ENCODE measurements around the gene WNT8A. TPM values are rescaled to one million over a fixed set of nuclear protein-coding genes. Genes with fewer than 3 reads are reported as not detected.
A peak's percentile ranks its signal among the peaks of the same experiment; 100 is the strongest.

WNT8A gene
- polyA plus RNA-seq, 1 donor: not detected

DNA sequence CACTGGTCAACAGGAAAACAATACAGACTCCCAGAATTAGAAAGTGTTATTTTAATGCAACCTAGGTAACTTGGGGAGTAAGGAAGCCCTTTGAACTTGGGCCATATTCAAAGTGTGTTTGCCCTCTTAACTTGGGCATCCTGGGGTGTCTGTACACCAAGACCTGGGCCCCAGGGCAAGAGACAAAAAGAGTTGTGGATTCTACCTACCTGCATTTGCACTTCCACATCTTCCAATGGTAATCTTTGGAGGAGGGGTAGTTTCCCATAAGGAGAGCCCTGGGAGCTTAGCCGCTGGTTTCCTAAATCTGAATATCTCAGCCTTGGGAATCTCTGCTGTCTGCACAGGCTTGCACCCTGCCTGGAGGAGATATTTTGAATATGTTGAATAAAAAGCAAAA lies 8.5 kb downstream of the WNT8A start:
- Histone ChIP-seq H3K27ac (ENCODE audit: low read length) (no peak overlapping the region), H3K4me1 (ENCODE audit: control insufficient read depth, insufficient read depth, low read length) (peaks cover 3% of the 10 kb centered on the region), H3K4me3 (ENCODE audit: low read length) (no peak overlapping the region), H3K9me3 (ENCODE audit: control insufficient read depth, low read depth, low read length) (no peaks in the 10 kb centered on the region), H3K36me3 (ENCODE audit: control insufficient read depth, insufficient read depth, low read length) (no peaks in the 10 kb centered on the region), H3K27me3 (ENCODE audit: control insufficient read depth, insufficient read depth, low read length) (no peaks in the 10 kb centered on the region)
- DNase-seq: no peak
- WGBS (ENCODE audit: insufficient coverage, low lambda C conversion rate): no CpG with 5 or more reads among the region's 1 CpG

DNA sequence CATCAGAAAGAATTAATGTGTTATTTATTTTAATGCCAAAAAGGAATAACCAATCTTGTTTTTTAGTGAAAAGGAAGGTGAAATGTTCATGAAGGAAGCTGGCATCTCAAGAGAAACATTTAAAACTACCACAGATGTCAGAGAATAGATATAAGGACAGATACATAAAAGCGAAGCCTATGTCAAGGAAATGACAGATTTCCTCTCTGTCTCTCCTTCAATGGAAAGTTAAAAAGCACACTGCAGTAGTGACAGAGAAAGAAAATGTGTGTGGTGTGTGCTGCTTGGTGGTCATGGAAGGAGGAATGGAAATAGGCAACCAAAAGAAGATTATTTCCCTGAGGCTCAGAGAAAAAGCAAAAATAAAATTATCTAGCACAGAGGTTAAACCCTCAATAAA lies 9.2 kb downstream of the WNT8A start:
- no peaks in the 10 kb centered on the region for H3K36me3 ChIP-seq (ENCODE audit: control insufficient read depth, insufficient read depth, low read length)
- DNase-seq: no peak
- H3K27ac ChIP-seq (ENCODE audit: low read length): no peak overlapping the region
- no peaks in the 10 kb centered on the region for H3K9me3 ChIP-seq (ENCODE audit: control insufficient read depth, low read depth, low read length)
- no peaks in the 10 kb centered on the region for H3K27me3 ChIP-seq (ENCODE audit: control insufficient read depth, insufficient read depth, low read length)
- WGBS (ENCODE audit: insufficient coverage, low lambda C conversion rate): 75% methylated on average over 1 of the region's 1 CpG
- H3K4me3 ChIP-seq (ENCODE audit: low read length): no peak overlapping the region
- H3K4me1 ChIP-seq (ENCODE audit: control insufficient read depth, insufficient read depth, low read length): peaks cover 3% of the 10 kb centered on the region

DNA sequence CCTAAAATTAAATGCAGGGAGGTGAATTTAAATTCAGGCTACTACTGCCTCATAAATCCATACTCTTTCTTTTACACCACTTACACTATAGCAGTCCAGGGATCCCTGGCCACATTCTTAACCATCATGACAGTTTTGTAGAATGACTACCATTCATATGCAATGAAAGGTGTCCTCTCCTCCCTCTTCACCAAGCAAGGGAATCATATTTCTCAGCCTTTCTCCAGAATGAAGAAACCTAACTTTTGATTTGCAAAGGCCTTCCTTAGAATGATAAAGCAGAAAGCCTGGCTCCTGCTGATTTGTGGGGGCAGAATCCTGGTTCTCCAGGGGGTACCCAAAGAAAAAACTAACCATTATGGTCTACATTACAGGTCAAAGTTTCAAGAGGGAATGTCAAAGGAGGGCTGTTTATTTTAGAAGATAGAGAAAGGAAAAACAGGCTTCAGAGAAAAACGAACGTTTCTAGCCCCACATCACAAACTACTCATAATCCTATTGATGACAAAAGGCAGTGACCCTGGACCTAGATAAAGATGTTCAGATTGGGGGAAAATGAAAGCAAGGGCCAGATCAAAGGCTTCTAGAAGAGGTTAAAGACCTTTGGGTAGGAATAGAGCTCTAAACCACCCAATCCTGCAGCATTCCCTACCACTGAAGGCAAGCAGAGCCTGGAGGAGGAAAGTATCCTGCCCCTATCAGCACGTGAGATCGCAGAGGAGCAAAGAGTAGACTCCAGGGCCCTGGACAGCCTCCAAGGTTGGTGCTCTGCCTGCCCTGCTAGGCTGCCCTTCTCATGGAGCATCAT lies 11.5 kb downstream of the WNT8A start:
- no peaks in the 10 kb centered on the region for H3K27me3 ChIP-seq (ENCODE audit: control insufficient read depth, insufficient read depth, low read length)
- H3K27ac ChIP-seq (ENCODE audit: low read length): no peak overlapping the region
- no peaks in the 10 kb centered on the region for H3K9me3 ChIP-seq (ENCODE audit: control insufficient read depth, low read depth, low read length)
- H3K36me3 ChIP-seq (ENCODE audit: control insufficient read depth, insufficient read depth, low read length): no peaks in the 10 kb centered on the region
- H3K4me1 ChIP-seq (ENCODE audit: control insufficient read depth, insufficient read depth, low read length): peaks cover 3% of the 10 kb centered on the region
- H3K4me3 ChIP-seq (ENCODE audit: low read length): no peak overlapping the region
- no CpG with 5 or more reads among the region's 4 CpGs for WGBS (ENCODE audit: insufficient coverage, low lambda C conversion rate)
- DNase-seq: no peak

DNA sequence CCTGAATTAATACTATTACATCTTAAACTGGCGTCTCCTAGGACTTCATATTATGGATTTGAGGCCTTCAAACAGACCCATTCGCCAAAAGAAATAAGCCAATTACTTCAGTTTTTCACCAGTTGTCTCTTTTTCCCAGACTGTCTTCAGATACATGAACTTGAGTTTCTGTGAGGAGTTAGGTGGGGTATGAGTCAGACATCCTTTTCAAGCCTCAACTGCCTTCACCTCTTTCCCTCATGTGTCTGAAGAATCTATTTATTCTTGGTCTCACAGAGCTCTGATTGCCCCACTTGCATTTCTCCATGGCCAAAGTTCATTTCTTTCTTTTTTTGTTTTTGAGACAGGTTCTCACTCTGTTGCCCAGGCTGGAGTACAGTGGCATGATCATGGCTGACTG lies 12.5 kb downstream of the WNT8A start:
- Histone ChIP-seq H3K27ac (ENCODE audit: low read length) (no peak overlapping the region), H3K36me3 (ENCODE audit: control insufficient read depth, insufficient read depth, low read length) (no peaks in the 10 kb centered on the region), H3K9me3 (ENCODE audit: control insufficient read depth, low read depth, low read length) (no peaks in the 10 kb centered on the region), H3K4me1 (ENCODE audit: control insufficient read depth, insufficient read depth, low read length) (peaks cover 3% of the 10 kb centered on the region), H3K27me3 (ENCODE audit: control insufficient read depth, insufficient read depth, low read length) (no peaks in the 10 kb centered on the region), H3K4me3 (ENCODE audit: low read length) (no peak overlapping the region)
- no CpG with 5 or more reads among the region's 2 CpGs for WGBS (ENCODE audit: insufficient coverage, low lambda C conversion rate)
- no peak for DNase-seq

DNA sequence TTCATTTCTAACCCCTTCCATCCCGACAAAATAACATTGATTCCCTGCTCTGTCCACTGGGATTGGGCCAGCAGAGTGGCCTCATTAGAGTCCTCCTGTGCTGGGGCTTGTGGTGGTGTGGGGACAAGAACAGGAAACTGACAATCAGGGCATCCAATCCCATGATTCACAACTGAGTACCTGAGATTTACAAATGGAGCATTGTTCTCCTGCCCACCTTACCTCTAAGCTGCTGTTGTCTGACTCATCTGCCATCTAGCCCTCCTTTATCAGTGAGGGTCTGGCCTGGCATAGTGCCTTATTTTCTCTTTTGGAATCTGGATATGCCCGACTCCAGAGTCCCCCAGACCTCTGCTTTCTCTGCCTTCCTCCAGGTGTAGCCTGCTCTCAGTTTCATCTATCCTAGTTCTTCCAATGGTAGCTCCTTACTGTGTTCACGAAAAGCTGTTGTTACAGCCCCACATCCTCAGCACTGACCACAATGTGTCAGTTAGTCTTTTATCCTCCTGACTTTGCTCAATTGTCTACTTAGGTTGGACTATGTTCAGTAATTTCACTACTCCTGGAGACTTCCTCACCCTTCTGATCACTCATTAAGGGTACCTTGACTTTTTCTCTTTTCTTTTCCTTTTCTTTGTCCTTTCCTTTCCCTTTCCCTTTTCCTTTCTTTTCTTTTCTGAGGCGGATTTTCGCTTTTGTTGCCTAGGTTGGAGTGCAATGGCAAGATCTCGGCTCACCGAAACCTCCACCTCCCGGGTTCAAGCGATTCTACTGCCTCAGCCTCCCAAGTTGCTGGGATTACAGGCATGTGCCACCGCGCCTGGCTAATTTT lies 13.4 kb downstream of the WNT8A start:
- H3K27me3 ChIP-seq (ENCODE audit: control insufficient read depth, insufficient read depth, low read length): no peaks in the 10 kb centered on the region
- H3K4me1 ChIP-seq (ENCODE audit: control insufficient read depth, insufficient read depth, low read length): peaks cover 3% of the 10 kb centered on the region
- no peaks in the 10 kb centered on the region for H3K36me3 ChIP-seq (ENCODE audit: control insufficient read depth, insufficient read depth, low read length)
- no peaks in the 10 kb centered on the region for H3K9me3 ChIP-seq (ENCODE audit: control insufficient read depth, low read depth, low read length)
- H3K27ac ChIP-seq (ENCODE audit: low read length): no peak overlapping the region
- no peak for DNase-seq
- H3K4me3 ChIP-seq (ENCODE audit: low read length): no peak overlapping the region
- 95% methylated on average over 5 of the region's 11 CpGs for WGBS (ENCODE audit: insufficient coverage, low lambda C conversion rate)

DNA sequence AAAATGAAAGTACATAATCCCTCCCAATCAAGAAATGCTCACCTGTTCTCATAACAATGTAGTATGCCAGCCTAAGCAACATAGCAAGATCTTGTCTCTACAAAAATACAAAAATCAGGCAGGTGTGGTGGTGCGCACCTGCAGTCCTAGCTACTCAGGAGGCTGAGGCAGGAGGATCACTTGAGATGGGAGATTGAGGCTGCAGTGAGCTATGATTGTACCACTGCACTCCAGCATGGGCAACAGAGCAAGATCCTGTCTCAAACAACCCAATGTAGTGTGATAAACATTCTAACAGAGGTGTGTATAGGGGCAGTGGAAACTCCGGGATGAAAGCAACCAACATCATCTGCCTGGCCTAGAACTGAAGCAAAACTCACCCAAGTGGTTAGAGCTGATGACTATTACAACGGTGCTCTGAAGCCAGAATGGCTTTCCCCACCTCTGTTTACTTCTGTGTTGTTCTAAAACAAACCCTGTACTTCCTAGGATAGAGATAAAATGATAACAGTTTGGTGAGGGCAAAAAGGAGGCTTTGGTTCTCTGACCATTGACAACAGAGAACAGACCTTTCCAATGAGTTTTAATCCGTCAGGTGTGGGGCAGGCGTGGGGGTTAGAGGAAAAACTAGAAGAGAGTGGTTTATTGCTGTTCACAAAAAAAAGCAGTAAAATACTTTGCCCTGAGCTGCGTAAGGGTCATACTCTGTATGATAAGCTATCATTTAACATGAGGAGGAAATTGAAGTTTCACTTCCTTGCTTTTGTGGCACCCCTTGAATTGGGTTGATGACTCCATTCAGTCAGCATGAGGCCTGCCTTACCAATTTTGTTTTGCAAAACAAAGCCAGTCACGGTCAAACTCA lies 18.9 kb downstream of the WNT8A start:
- 17% methylated on average over 1 of the region's 7 CpGs for WGBS (ENCODE audit: insufficient coverage, low lambda C conversion rate)
- peak in 1 of 2 donors; percentile 62 for DNase-seq
- H3K27ac ChIP-seq (ENCODE audit: low read length): no peak overlapping the region
- no peak overlapping the region for H3K4me3 ChIP-seq (ENCODE audit: low read length)
- peaks cover 4% of the 10 kb centered on the region for H3K4me1 ChIP-seq (ENCODE audit: control insufficient read depth, insufficient read depth, low read length)
- no peaks in the 10 kb centered on the region for H3K27me3 ChIP-seq (ENCODE audit: control insufficient read depth, insufficient read depth, low read length)
- H3K9me3 ChIP-seq (ENCODE audit: control insufficient read depth, low read depth, low read length): no peaks in the 10 kb centered on the region
- no peaks in the 10 kb centered on the region for H3K36me3 ChIP-seq (ENCODE audit: control insufficient read depth, insufficient read depth, low read length)

DNA sequence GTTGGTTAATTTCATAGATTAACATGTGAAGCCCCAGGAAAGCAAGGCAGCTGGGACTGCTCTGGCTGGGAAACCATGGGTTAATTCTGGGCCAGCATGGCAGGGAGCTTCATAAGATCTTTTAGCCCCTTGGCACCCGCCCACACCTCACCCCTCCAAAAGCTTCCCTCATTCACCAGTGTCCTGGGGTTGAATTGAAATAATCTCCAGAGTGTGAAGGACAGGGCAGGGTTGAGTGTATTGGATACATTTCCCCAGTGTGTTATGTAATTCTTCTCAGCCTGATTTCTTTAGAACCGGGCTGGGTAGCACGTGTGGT lies 19.4 kb downstream of the WNT8A start:
- peak in 1 of 2 donors; percentile 21 for DNase-seq
- Histone ChIP-seq H3K27me3 (ENCODE audit: control insufficient read depth, insufficient read depth, low read length) (no peaks in the 10 kb centered on the region), H3K9me3 (ENCODE audit: control insufficient read depth, low read depth, low read length) (no peaks in the 10 kb centered on the region), H3K4me3 (ENCODE audit: low read length) (no peak overlapping the region), H3K4me1 (ENCODE audit: control insufficient read depth, insufficient read depth, low read length) (peaks cover 4% of the 10 kb centered on the region), H3K36me3 (ENCODE audit: control insufficient read depth, insufficient read depth, low read length) (no peaks in the 10 kb centered on the region), H3K27ac (ENCODE audit: low read length) (no peak overlapping the region)
- WGBS (ENCODE audit: insufficient coverage, low lambda C conversion rate): 8% methylated on average over 2 of the region's 3 CpGs

DNA sequence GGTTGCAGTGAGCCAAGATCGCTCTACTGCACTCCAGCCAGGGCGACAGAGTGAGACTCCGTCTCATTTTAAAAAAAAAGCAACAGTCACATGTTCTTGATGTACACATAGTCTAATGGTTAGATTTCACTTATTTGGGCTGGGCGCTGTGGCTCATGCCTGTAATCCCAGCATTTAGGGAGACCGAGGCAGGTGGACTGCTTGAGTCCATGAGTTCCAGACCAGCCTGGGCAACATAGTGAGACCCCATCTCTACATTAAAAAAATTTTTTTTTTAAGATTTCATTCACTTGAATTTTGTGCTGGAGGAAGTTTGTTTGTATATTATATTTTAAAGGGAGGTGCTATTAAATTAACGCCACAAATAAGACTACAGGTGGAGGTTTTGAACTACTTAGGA lies 21.9 kb downstream of the WNT8A start:
- H3K9me3 ChIP-seq (ENCODE audit: control insufficient read depth, low read depth, low read length): no peaks in the 10 kb centered on the region
- no peaks in the 10 kb centered on the region for H3K27me3 ChIP-seq (ENCODE audit: control insufficient read depth, insufficient read depth, low read length)
- H3K36me3 ChIP-seq (ENCODE audit: control insufficient read depth, insufficient read depth, low read length): no peaks in the 10 kb centered on the region
- DNase-seq: no peak
- H3K27ac ChIP-seq (ENCODE audit: low read length): no peak overlapping the region
- no CpG with 5 or more reads among the region's 6 CpGs for WGBS (ENCODE audit: insufficient coverage, low lambda C conversion rate)
- H3K4me1 ChIP-seq (ENCODE audit: control insufficient read depth, insufficient read depth, low read length): peaks cover 4% of the 10 kb centered on the region
- no peak overlapping the region for H3K4me3 ChIP-seq (ENCODE audit: low read length)

DNA sequence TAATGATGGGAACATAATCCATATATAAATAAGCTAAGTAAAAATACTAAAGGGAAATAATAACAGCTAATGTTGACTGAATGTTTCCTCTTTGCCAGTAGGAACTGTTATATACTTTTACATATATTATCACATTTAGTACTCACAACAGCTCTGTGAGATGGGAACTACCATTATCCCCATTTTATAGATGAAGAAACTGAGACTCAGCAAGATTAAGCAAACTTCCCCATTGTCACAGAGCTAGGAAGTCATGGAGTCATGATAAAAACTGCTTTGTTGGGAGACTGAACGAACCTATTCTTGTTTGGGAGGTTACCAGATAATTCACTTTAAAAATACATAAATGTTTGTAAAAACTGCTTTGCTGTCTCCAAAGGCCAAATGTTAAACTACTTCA lies 23.4 kb downstream of the WNT8A start:
- H3K4me3 ChIP-seq (ENCODE audit: low read length): no peak overlapping the region
- no peaks in the 10 kb centered on the region for H3K36me3 ChIP-seq (ENCODE audit: control insufficient read depth, insufficient read depth, low read length)
- no CpG with 5 or more reads among the region's 1 CpG for WGBS (ENCODE audit: insufficient coverage, low lambda C conversion rate)
- DNase-seq: no peak
- no peaks in the 10 kb centered on the region for H3K27me3 ChIP-seq (ENCODE audit: control insufficient read depth, insufficient read depth, low read length)
- H3K27ac ChIP-seq (ENCODE audit: low read length): no peak overlapping the region
- H3K9me3 ChIP-seq (ENCODE audit: control insufficient read depth, low read depth, low read length): no peaks in the 10 kb centered on the region
- H3K4me1 ChIP-seq (ENCODE audit: control insufficient read depth, insufficient read depth, low read length): peaks cover 4% of the 10 kb centered on the region

Data from large intestine (tissue), 3 donors.